GM12878 (cell line): Measurements from ENCODE around the gene RAB12. TPM values are rescaled to one million over a fixed set of nuclear protein-coding genes. Genes with fewer than 3 reads are reported as not detected.

ENCODE experiments used
- ATAC-seq: fragments of 200-7000 bp; cut with Tn5 transposase; 3 replicates; pipeline ENCODE4 v1.9.1; 2020; ENCODE audit warnings: mild to moderate bottlenecking, moderate library complexity
- BruUV-seq: library from RNA; stranded (reverse); fragments of 400-500 nt; replicated peaks from 2 replicates; lab custom pipeline; 2021; lab: Mats Ljungman, UMichigan
- CTCF ChIA-PET: fragments of 300-600 bp; sonication (Branson Sonifier 250); formaldehyde crosslinking; extraction: SDS; loops from one replicate; lab custom pipeline; 2021; ENCODE audit warnings: inconsistent platforms; lab: Yijun Ruan, JAX
- POLR2A ChIA-PET: fragments of 350-600 bp; formaldehyde crosslinking; extraction: SDS; loops from one replicate; lab custom pipeline; 2021; ENCODE audit warnings: inconsistent platforms; lab: Charles Lee
- RAD21 ChIA-PET: fragments of 300-600 bp; sonication (Branson Sonifier 250); formaldehyde crosslinking; loops from one replicate; lab custom pipeline; 2023; ENCODE audit warnings: antibody characterized with exemption; ENCODE audit not compliant: unreplicated experiment; lab: Charles Lee
- SMC1A ChIA-PET: fragments of 300-600 bp; sonication (Branson Sonifier 250); formaldehyde crosslinking; loops from one replicate; lab custom pipeline; 2023; ENCODE audit not compliant: unreplicated experiment, uncharacterized antibody; lab: Charles Lee
- DNase-seq: peaks from one replicate; pipeline ENCODE4 v3.0.0-alpha.2; 2011; ENCODE audit warnings: low read depth, low spot score
- FAIRE-seq: peaks from 3 replicates; lab custom pipeline; 2011; peaks lifted over from hg19 to GRCh38; lab: Jason Lieb, UNC
- H2AFZ ChIP-seq: 2 replicates; pipeline ENCODE4 v1.6.0; 2011; ENCODE audit warnings: low read depth, low read length, control low read depth; ENCODE audit not compliant: control insufficient read depth
- H3K27ac ChIP-seq: 2 replicates; pipeline ENCODE4 v1.5.1; 2011; ENCODE audit warnings: control low read depth; ENCODE audit not compliant: control insufficient read depth, insufficient read depth
- H3K27me3 ChIP-seq, 2 experiments: replicated peaks in 1 of 2; 2 replicates each; pipeline versions ENCODE4 v1.6.0 to v1.6.1; 2011; ENCODE audit warnings: low read length in 1 of 2; ENCODE audit not compliant: control insufficient read depth in 2 of 2, insufficient read depth in 2 of 2
- H3K36me3 ChIP-seq, 2 experiments: 2 replicates each; pipeline ENCODE4 v1.5.1; 2011; ENCODE audit warnings: low read length in 1 of 2; ENCODE audit not compliant: control insufficient read depth in 2 of 2, insufficient read depth in 2 of 2
- H3K4me1 ChIP-seq: 2 replicates; pipeline ENCODE4 v1.6.1; 2011; ENCODE audit warnings: mild to moderate bottlenecking, low read length, moderate library complexity, mixed read lengths; ENCODE audit not compliant: control insufficient read depth, insufficient read depth
- H3K4me2 ChIP-seq: 2 replicates; pipeline ENCODE4 v1.6.0; 2011; ENCODE audit warnings: control low read depth; ENCODE audit not compliant: control insufficient read depth, insufficient read depth
- H3K4me3 ChIP-seq: fragments of 200-600 bp; sonication (generic); 2 replicates; pipeline ENCODE4 v1.5.1; 2016
- H3K79me2 ChIP-seq: 2 replicates; pipeline ENCODE4 v1.6.0; 2011; ENCODE audit warnings: low read length; ENCODE audit not compliant: control insufficient read depth, insufficient read depth
- H3K9ac ChIP-seq: 2 replicates; pipeline ENCODE4 v1.8.0; 2011; ENCODE audit warnings: low read length, control low read depth, mixed read lengths; ENCODE audit not compliant: control insufficient read depth, insufficient read depth
- H3K9me3 ChIP-seq: replicated peaks from 3 replicates; pipeline ENCODE4 v1.5.1; 2011; ENCODE audit warnings: mild to moderate bottlenecking, low read length; ENCODE audit not compliant: control insufficient read depth, insufficient read depth
- H4K20me1 ChIP-seq: 2 replicates; pipeline ENCODE4 v1.6.0; 2011; ENCODE audit not compliant: control insufficient read depth, insufficient read depth
- CREM ChIP-seq: IDR thresholded peaks from 2 replicates; pipeline ENCODE4 v1.6.1; 2014; ENCODE audit warnings: antibody characterized with exemption, low read depth
- EED ChIP-seq: sonication (generic); IDR thresholded peaks from 2 replicates; pipeline ENCODE4 v1.6.1; 2016; ENCODE audit warnings: antibody characterized with exemption, low read depth
- EZH2 ChIP-seq: IDR thresholded peaks from 2 replicates; pipeline ENCODE4 v1.6.1; 2012; ENCODE audit warnings: low read depth, mild to moderate bottlenecking, control low read depth, inconsistent platforms, low read length, borderline replicate concordance; ENCODE audit not compliant: control insufficient read depth
- HCFC1 ChIP-seq: fragments of 150-350 bp; IDR thresholded peaks from 2 replicates; pipeline ENCODE4 v1.6.1; 2014; ENCODE audit warnings: low read length
- IKZF1 ChIP-seq: fragments of 450-650 bp; conservative IDR thresholded peaks from 2 replicates; pipeline ENCODE4 v1.6.1; 2017; ENCODE audit warnings: antibody characterized with exemption, mild to moderate bottlenecking
- JUNB ChIP-seq: IDR thresholded peaks from 2 replicates; pipeline ENCODE4 v1.6.1; 2016; ENCODE audit warnings: antibody characterized with exemption, mild to moderate bottlenecking
- MLLT1 ChIP-seq: fragments of 450-650 bp; IDR thresholded peaks from 2 replicates; pipeline ENCODE4 v1.6.1; 2016; ENCODE audit warnings: mild to moderate bottlenecking
- NFIC ChIP-seq: IDR thresholded peaks from 2 replicates; pipeline ENCODE4 v1.6.1; 2012; ENCODE audit warnings: low read depth, mild to moderate bottlenecking, inconsistent platforms, low read length, moderate library complexity
- POLR2AphosphoS5 ChIP-seq: IDR thresholded peaks from 2 replicates; pipeline ENCODE4 v1.6.1; 2011; ENCODE audit warnings: mild to moderate bottlenecking, low read length, inconsistent platforms
- POU2F2 ChIP-seq: IDR thresholded peaks from 3 replicates; pipeline ENCODE4 v1.6.1; 2011; ENCODE audit warnings: low read depth, mild to moderate bottlenecking, low read length, borderline replicate concordance
- PRDM15 ChIP-seq: fragments of 450-650 bp; formaldehyde crosslinking; IDR thresholded peaks from 2 replicates; pipeline ENCODE4 v1.4.0; 2020; ENCODE audit warnings: mild to moderate bottlenecking, moderate library complexity
- RELB ChIP-seq: fragments of 450-650 bp; IDR thresholded peaks from 2 replicates; pipeline ENCODE4 v1.6.1; 2017; ENCODE audit warnings: low read depth, mild to moderate bottlenecking, moderate library complexity
- RUNX3 ChIP-seq: IDR thresholded peaks from 2 replicates; pipeline ENCODE4 v1.6.1; 2012; ENCODE audit warnings: low read length, inconsistent platforms
- SMAD5 ChIP-seq: IDR thresholded peaks from 2 replicates; pipeline ENCODE4 v1.6.1; 2016; ENCODE audit warnings: antibody characterized with exemption, low read depth
- WRNIP1 ChIP-seq: IDR thresholded peaks from 2 replicates; pipeline ENCODE4 v1.6.1; 2011; ENCODE audit warnings: low read depth, low read length, improper control_type of control experiment, borderline replicate concordance
- WGBS: methylation state at CpG from one replicate; pipeline ENCODE4 v1.1.6; 2016; ENCODE audit warnings: low lambda C conversion rate; ENCODE audit not compliant: insufficient replicate concordance, insufficient coverage; ENCODE audit errors: missing lambda C conversion rate; 5-methylcytosine and 5-hydroxymethylcytosine counted together
- in situ Hi-C: fragments of 300-500 bp; cut with MboI; formaldehyde crosslinking; loops from 9 replicates; pipeline ENCODE4 v1.14.3; 2018; ENCODE audit warnings: mixed read lengths
- intact Hi-C: fragments of 100-400 bp; cut with micrococcal nuclease; formaldehyde crosslinking; loops from one replicate; pipeline ENCODE4 v1.14.2; 2022; ENCODE audit not compliant: unreplicated experiment
- polyA plus RNA-seq, 11 experiments: library from polyadenylated mRNA; depleted of rRNA in 4 of 11; unstranded in 6 of 11; stranded (reverse) in 5 of 11; fragments of >200 nt; fragmentation: Nextera tagmentation in 4 of 11; fragmentation: Illumina TruSeq in 1 of 11; extraction: Ambion mirVana in 4 of 11; extraction: Trizol in 1 of 11; gene quantifications; 1 replicate in 1 of 11; 2 replicates in 10 of 11; pipeline versions ENCODE4 v1.2.1 to v1.2.3, GENCODE V29; 2011 to 2016; ENCODE audit warnings: inconsistent platforms in 2 of 11, missing spikeins in 2 of 11, low read depth in 1 of 11
- total RNA-seq, 4 experiments: library from RNA; depleted of rRNA in 3 of 4; stranded (reverse); fragments of >200 nt in 3 of 4; fragmentation: Illumina TruSeq in 1 of 4; extraction: Trizol in 1 of 4; gene quantifications; 2 replicates each; pipeline versions ENCODE4 v1.2.1 to v1.2.3, GENCODE V29; 2013 to 2021

RAB12 gene
- total and polyA plus RNA-seq, 10 of the 15 experiments (the other 5 are each of a cell fraction or from before 2014, with no cell fraction given), result 0.71 to 29.8 (median 14.0) TPM

- BruUV-seq, result no TSS peak
- Histone ChIP-seq H2AFZ (no peak overlapping the region), H3K9ac (peak overlapping the region; percentile 95), H3K4me2 (peak overlapping the region; percentile 90), H3K79me2 (peaks cover 57% of the 10 kb centered on the region), H3K36me3 (peaks cover 0 to 5% of the 10 kb centered on the region in 2 experiments; a peak in 3 of 4 replicates), H3K4me1 (peaks cover 23% of the 10 kb centered on the region), H4K20me1 (peaks cover 10% of the 10 kb centered on the region), H3K4me3 (peak overlapping the region; percentile 99), H3K9me3 (no peaks in the 10 kb centered on the region), H3K27ac (peak overlapping the region; percentile 62), H3K27me3 (no peaks in the 10 kb centered on the region)
- CTCF ChIA-PET, result interaction anchor here (1.0 kb wide), 1 partner anchor 15 kb away, joined by 4 read pairs; no protein-coding TSS in a partner anchor
- FAIRE-seq (no peak), ATAC-seq (peak; percentile 1), DNase-seq (no peak)
- POLR2A ChIA-PET, result interaction anchor here (0.8 kb wide), 1 partner anchor 10 kb away, joined by 3 read pairs; no protein-coding TSS in a partner anchor
- in situ Hi-C loops (loop anchor here (25.0 kb wide), 1 partner anchor 1302 kb away; the partner anchor contains the start of gene VAPA), intact Hi-C loops (no loop called here)
- RAD21 ChIA-PET, result no interaction called here
- SMC1A ChIA-PET, result interaction anchor here (0.8 kb wide), 1 partner anchor 11 kb away, joined by 3 read pairs; no protein-coding TSS in a partner anchor
- WGBS, result under 1% methylated on average over 13 of the region's 13 CpGs
- TF ChIP-seq SMAD5 (no peak; the same call in 1 of the 2 replicates), POLR2AphosphoS5 (peak; percentile 68; the same call in 1 of the 2 replicates), RUNX3 (peak; percentile 22; the same call in 1 of the 2 replicates), MLLT1 (peak; percentile 56; the same call in 1 of the 2 replicates), POU2F2 (no peak), PRDM15 (CRISPR knock-in tag) (no peak), JUNB (peak; percentile 22; the same call in 1 of the 2 replicates), WRNIP1 (no peak), HCFC1 (no peak), EED (peak; percentile 43; the same call in 1 of the 2 replicates), IKZF1 (peak; percentile 40; the same call in 1 of the 2 replicates), CREM (0 out of 2 replicates have a peak, but pooled peaks have one; percentile 12), EZH2 (no peak), NFIC (peak; percentile 46), RELB (0 out of 2 replicates have a peak, but pooled peaks have one; percentile 26)
Observed at GRCh38 chr18:8610459-8610851, 1.2 kb downstream of the RAB12 start.
